Activated B cell treated with CpG ODN at 0.5 μM for 24 hours (primary cell): ENCODE data around the gene LRCH1. TPM values are rescaled to one million over a fixed set of nuclear protein-coding genes. Genes with fewer than 3 reads are reported as not detected.

ENCODE experiments used
- ATAC-seq: fragments of 200-7000 bp; cut with Tn5 transposase; one replicate; pipeline ENCODE4 v1.10.0; 2021; ENCODE audit warnings: low read depth, mild to moderate bottlenecking, moderate library complexity
- CTCF ChIA-PET: fragments of 350-600 bp; sonication (Branson Sonifier 250); formaldehyde crosslinking; loops from one replicate; lab custom pipeline; 2021; ENCODE audit warnings: antibody characterized with exemption; lab: Charles Lee
- POLR2A ChIA-PET: fragments of 350-600 bp; sonication (Branson Sonifier 250); formaldehyde crosslinking; loops from one replicate; lab custom pipeline; 2021; ENCODE audit warnings: antibody characterized with exemption; lab: Charles Lee
- DNase-seq: peaks from one replicate; pipeline ENCODE4 v3.0.0; 2022
- H3K27ac Mint-ChIP-seq: one replicate; pipeline ENCODE4 v1.8.0; 2020; ENCODE audit warnings: mixed read lengths
- H3K27me3 Mint-ChIP-seq: one replicate; pipeline ENCODE4 v1.8.0; 2021; ENCODE audit warnings: mixed read lengths
- H3K36me3 Mint-ChIP-seq: one replicate; pipeline ENCODE4 v1.8.0; 2021; ENCODE audit warnings: low read depth, mixed read lengths
- H3K4me1 Mint-ChIP-seq: one replicate; pipeline ENCODE4 v1.8.0; 2021; ENCODE audit warnings: mixed read lengths
- H3K4me3 Mint-ChIP-seq: one replicate; pipeline ENCODE4 v1.8.0; 2020; ENCODE audit warnings: mild to moderate bottlenecking, mixed read lengths
- H3K9me3 Mint-ChIP-seq: one replicate; pipeline ENCODE4 v1.8.0; 2020; ENCODE audit warnings: mixed read lengths
- intact Hi-C: fragments of 100-400 bp; cut with micrococcal nuclease; formaldehyde crosslinking; loops from one replicate; pipeline ENCODE4 v1.15.1; 2024
- total RNA-seq: library from RNA; stranded (reverse); gene quantifications from 2 replicates; pipeline ENCODE4 v1.2.3, GENCODE V29; 2022
- TF ChIP-seq, protein P1 (sequence below): fragments of 200-600 bp; IDR thresholded peaks from one replicate; pipeline ENCODE4 v1.8.0; 2022; ENCODE audit warnings: antibody characterized with exemption, mild to moderate bottlenecking

LRCH1 gene
- total RNA-seq, 1 donor from 2014 or later = 46.3 TPM

DNA sequence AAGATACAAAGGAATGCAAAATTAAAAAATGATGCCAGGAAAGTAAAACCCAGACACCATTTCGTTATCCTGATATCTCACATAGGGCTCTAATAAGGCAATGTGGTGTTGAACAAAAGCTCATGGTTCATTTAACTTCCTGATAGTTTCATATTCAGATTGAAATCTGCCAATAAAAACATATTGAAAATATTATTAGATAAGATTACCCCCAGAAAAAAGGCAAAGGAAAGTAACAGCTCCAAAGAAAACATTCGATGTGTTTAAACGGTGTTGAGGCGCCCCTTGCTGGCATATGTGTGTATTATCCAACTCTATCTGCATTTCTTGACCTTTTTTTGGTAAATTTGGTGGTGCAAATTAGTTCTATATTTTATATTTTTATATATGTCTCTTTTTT is 168.1 kb downstream of the LRCH1 start:
- Mint-ChIP-seq H3K9me3 (peaks cover 3% of the 10 kb centered on the region), H3K4me1 (peaks cover 8% of the 10 kb centered on the region), H3K27ac (no peak overlapping the region), H3K4me3 (no peak overlapping the region), H3K36me3 (peaks cover 55% of the 10 kb centered on the region), H3K27me3 (no peaks in the 10 kb centered on the region)
- DNase-seq (no peak), ATAC-seq (peak; percentile 49)
- POLR2A ChIA-PET = interaction anchor here (1.0 to 1.5 kb wide), 2 partner anchors 168 to 169 kb away, joined by 3 to 10 read pairs; partner anchors contain the start of gene LRCH1
- CTCF ChIA-PET = interaction anchor here (0.6 to 17.7 kb wide), 11 partner anchors 8 to 350 kb away, joined by 3 to 168 read pairs (median 4); partner anchors contain the start of gene LRCH1
- TF ChIP-seq, protein P1, sequence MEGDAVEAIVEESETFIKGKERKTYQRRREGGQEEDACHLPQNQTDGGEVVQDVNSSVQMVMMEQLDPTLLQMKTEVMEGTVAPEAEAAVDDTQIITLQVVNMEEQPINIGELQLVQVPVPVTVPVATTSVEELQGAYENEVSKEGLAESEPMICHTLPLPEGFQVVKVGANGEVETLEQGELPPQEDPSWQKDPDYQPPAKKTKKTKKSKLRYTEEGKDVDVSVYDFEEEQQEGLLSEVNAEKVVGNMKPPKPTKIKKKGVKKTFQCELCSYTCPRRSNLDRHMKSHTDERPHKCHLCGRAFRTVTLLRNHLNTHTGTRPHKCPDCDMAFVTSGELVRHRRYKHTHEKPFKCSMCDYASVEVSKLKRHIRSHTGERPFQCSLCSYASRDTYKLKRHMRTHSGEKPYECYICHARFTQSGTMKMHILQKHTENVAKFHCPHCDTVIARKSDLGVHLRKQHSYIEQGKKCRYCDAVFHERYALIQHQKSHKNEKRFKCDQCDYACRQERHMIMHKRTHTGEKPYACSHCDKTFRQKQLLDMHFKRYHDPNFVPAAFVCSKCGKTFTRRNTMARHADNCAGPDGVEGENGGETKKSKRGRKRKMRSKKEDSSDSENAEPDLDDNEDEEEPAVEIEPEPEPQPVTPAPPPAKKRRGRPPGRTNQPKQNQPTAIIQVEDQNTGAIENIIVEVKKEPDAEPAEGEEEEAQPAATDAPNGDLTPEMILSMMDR = no peak
- intact Hi-C loops = loop anchor here (1.0 kb wide), 2 partner anchors 170 to 228 kb away; no protein-coding TSS in a partner anchor

DNA sequence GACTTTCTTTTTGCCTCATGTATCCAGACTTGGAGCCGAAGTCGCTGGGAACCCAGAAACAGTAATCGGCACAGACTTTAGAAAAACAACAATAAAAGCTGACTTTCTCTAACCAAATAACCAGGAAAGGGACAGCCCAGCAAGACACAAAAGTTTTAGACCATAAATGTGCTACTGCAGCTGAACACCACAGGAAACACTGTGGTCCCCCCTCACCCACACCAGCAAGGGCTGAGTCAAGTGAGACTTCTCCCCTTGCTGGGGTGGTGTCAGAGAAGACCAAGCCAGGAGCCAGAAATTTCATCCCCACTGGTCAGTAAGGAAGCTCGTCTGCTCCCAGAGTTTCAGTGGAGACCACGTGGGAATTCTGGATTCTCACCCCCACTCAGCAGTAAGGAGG is 173.4 kb downstream of the LRCH1 start:
- no peak overlapping the region for H3K27ac Mint-ChIP-seq
- CTCF ChIA-PET = no interaction called here
- intact Hi-C loops = no loop called here

DNA sequence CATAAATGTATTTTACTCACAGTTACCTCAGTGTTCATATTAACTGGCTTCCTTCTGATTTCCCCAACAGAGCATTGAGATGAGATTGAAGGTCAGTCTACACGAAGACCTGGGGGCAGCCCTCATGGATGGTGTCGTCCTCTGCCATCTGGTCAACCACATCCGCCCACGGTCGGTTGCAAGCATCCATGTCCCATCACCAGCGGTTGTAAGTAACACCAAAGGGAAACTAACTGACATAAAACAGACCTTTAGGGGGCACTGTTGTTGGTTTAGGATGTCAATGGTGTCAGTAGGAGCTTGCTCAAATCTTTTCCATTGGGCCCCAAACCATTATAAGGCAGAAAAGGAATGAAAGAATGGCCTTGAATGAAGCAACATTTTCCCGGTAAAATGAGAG is 175.8 kb downstream of the LRCH1 start:
- Mint-ChIP-seq H3K27ac (no peak overlapping the region), H3K36me3 (peaks cover 84% of the 10 kb centered on the region), H3K4me3 (no peak overlapping the region), H3K9me3 (peaks cover 3% of the 10 kb centered on the region), H3K27me3 (no peaks in the 10 kb centered on the region), H3K4me1 (no peaks in the 10 kb centered on the region)
- intact Hi-C loops = no loop called here
- DNase-seq = no peak
- POLR2A ChIA-PET = no interaction called here
- TF ChIP-seq, protein P1 = no peak
- CTCF ChIA-PET = interaction anchor here (1.1 to 3.1 kb wide), 2 partner anchors 8 to 177 kb away, joined by 3 to 14 read pairs; partner anchors contain the start of gene LRCH1
- ATAC-seq = no peak

More for the DNA sequence above, 173.4 kb downstream of the LRCH1 start:
- DNase-seq (no peak), ATAC-seq (no peak)
- POLR2A ChIA-PET = no interaction called here
- Mint-ChIP-seq H3K4me3 (no peak overlapping the region), H3K27me3 (no peaks in the 10 kb centered on the region), H3K36me3 (peaks cover 82% of the 10 kb centered on the region), H3K4me1 (no peaks in the 10 kb centered on the region), H3K9me3 (peaks cover 3% of the 10 kb centered on the region)
- TF ChIP-seq, protein P1 = no peak

DNA sequence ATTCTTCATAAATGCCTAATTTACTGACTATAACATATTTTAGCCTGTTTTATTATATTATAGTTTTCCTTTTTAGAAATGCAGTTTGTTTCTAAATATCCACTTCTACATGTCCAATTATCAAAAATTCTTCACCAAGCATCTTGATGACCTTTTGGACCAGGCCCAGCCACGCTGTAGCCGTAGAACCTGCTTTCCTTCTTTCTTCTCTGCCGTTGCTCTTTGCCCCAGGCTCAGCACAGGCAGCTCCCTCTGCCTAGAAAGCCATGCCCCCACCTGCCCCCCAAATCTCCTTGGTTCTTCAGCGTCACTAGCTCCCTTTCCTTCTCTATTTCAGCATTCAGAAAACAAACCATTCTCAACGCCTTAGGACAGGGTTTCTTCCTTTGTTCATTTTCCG is 178.6 kb downstream of the LRCH1 start:
- H3K36me3 Mint-ChIP-seq = peaks cover 85% of the 10 kb centered on the region
- H3K27ac Mint-ChIP-seq = no peak overlapping the region
- TF ChIP-seq, protein P1 = no peak
- H3K9me3 Mint-ChIP-seq = no peaks in the 10 kb centered on the region
- H3K27me3 Mint-ChIP-seq = no peaks in the 10 kb centered on the region
- intact Hi-C loops = no loop called here
- ChIA-PET CTCF (interaction anchor here (0.6 kb wide), 1 partner anchor 180 kb away, joined by 3 read pairs; no protein-coding TSS in a partner anchor), POLR2A (no interaction called here)
- DNase-seq = no peak
- ATAC-seq = no peak
- H3K4me3 Mint-ChIP-seq = no peak overlapping the region
- H3K4me1 Mint-ChIP-seq = peaks cover under 1% of the 10 kb centered on the region

DNA sequence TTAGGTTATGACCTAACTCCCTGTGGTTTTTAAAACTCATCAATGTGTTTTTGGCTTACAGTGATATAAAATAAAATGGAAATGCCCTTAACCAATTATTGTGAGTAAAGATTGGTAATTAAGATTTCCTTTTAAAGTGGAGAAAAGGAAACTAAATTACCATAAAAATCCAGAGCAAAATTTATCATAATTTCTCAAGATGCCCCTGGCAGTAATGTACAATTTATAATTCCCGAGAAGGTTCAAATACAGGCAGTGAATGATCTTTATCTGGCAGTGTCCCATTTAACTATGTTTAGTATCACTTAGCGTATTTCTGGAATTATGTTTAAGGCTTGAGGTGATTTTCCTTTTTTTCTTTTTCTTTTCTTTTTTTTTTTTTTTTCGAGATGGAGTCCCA is 182.5 kb downstream of the LRCH1 start:
- H3K36me3 Mint-ChIP-seq = peaks cover 73% of the 10 kb centered on the region
- CTCF ChIA-PET = no interaction called here
- intact Hi-C loops = no loop called here

More for the DNA sequence above, 182.5 kb downstream of the LRCH1 start:
- DNase-seq = no peak
- Mint-ChIP-seq H3K27me3 (no peaks in the 10 kb centered on the region), H3K9me3 (no peaks in the 10 kb centered on the region), H3K4me3 (no peak overlapping the region), H3K4me1 (peaks cover 2% of the 10 kb centered on the region), H3K27ac (no peak overlapping the region)
- ATAC-seq = no peak
- POLR2A ChIA-PET = no interaction called here
- TF ChIP-seq, protein P1 = no peak
